Upper lobe of right lung (tissue), 1 donor: ENCODE measurements around the gene UNC13D. TPM values are rescaled to one million over a fixed set of nuclear protein-coding genes. Genes with fewer than 3 reads are reported as not detected.
"Not testable (repeated sequence)": the region's sequence is repeated elsewhere in the genome, so short reads cannot be mapped to it uniquely, and the experiment has no call there.

Experiments used
- ATAC-seq: fragments of 200-7000 bp; cut with Tn5 transposase; one replicate; pipeline ENCODE4 v1.9.1; 2020; ENCODE audit warnings: mild to moderate bottlenecking, moderate library complexity
- DNase-seq: peaks from one replicate; pipeline ENCODE4 v3.0.0-alpha.2; 2020
- H3K27ac ChIP-seq: fragments of 200-600 bp; one replicate; pipeline ENCODE4 v1.8.0; 2022
- H3K27me3 ChIP-seq: fragments of 200-600 bp; one replicate; pipeline ENCODE4 v1.8.0; 2022; ENCODE audit warnings: mild to moderate bottlenecking
- H3K36me3 ChIP-seq: fragments of 200-600 bp; one replicate; pipeline ENCODE4 v1.8.0; 2022
- H3K4me1 ChIP-seq: fragments of 200-600 bp; one replicate; pipeline ENCODE4 v1.8.0; 2022
- H3K4me3 ChIP-seq: fragments of 200-600 bp; one replicate; pipeline ENCODE4 v1.8.0; 2022; ENCODE audit warnings: mild to moderate bottlenecking
- H3K9me3 ChIP-seq: fragments of 200-600 bp; one replicate; pipeline ENCODE4 v1.8.0; 2022
- intact Hi-C: fragments of 100-400 bp; cut with DNase I; formaldehyde crosslinking; loops from one replicate; pipeline ENCODE4 v1.11.0; 2022
- total RNA-seq: library from RNA; stranded (reverse); fragmentation: NEBNext Ultra II Directional; extraction: Animal tissue kit (Norgen Biotek cat#: 25700); gene quantifications from one replicate; pipeline ENCODE4 v1.2.1, GENCODE V29; 2021
- TF ChIP-seq, protein P1 (sequence below): fragments of 200-600 bp; IDR thresholded peaks from one replicate; pipeline ENCODE4 v1.8.0; 2022; ENCODE audit warnings: antibody characterized with exemption
- donor health status: DM: no; HTN: yes; CAD: no; lungs with severe emphysema.

UNC13D gene
- total RNA-seq, 1 donor from 2014 or later = 145 TPM

- TF ChIP-seq, protein P1, sequence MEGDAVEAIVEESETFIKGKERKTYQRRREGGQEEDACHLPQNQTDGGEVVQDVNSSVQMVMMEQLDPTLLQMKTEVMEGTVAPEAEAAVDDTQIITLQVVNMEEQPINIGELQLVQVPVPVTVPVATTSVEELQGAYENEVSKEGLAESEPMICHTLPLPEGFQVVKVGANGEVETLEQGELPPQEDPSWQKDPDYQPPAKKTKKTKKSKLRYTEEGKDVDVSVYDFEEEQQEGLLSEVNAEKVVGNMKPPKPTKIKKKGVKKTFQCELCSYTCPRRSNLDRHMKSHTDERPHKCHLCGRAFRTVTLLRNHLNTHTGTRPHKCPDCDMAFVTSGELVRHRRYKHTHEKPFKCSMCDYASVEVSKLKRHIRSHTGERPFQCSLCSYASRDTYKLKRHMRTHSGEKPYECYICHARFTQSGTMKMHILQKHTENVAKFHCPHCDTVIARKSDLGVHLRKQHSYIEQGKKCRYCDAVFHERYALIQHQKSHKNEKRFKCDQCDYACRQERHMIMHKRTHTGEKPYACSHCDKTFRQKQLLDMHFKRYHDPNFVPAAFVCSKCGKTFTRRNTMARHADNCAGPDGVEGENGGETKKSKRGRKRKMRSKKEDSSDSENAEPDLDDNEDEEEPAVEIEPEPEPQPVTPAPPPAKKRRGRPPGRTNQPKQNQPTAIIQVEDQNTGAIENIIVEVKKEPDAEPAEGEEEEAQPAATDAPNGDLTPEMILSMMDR = no peak
- H3K4me3 ChIP-seq = peak overlapping the region; percentile 70
- intact Hi-C loops = no loop called here
- H3K4me1 ChIP-seq = peaks cover 51% of the 10 kb centered on the region
- no peaks in the 10 kb centered on the region for H3K27me3 ChIP-seq
- H3K9me3 ChIP-seq = no peaks in the 10 kb centered on the region
- peak; percentile 39 for ATAC-seq
- peak overlapping the region; percentile 91 for H3K27ac ChIP-seq
- peaks cover 22% of the 10 kb centered on the region for H3K36me3 ChIP-seq
- no peak for DNase-seq
These were observed 31.7 kb upstream of the UNC13D start for GRCh38 chr17:75875940-75876189.

GRCh38 chr17:75875182-75875939 lies 31.2 kb upstream of the UNC13D start:
- Histone ChIP-seq H3K4me3 (peak overlapping the region; percentile 70), H3K27me3 (no peaks in the 10 kb centered on the region), H3K9me3 (no peaks in the 10 kb centered on the region), H3K27ac (peak overlapping the region; percentile 91), H3K36me3 (peaks cover 22% of the 10 kb centered on the region), H3K4me1 (peaks cover 51% of the 10 kb centered on the region)
- TF ChIP-seq, protein P1 = no peak
- intact Hi-C loops = no loop called here
- ATAC-seq (no peak), DNase-seq (no peak)

GRCh38 chr17:75874323-75875181 lies 30.3 kb upstream of the UNC13D start:
- ATAC-seq (no peak), DNase-seq (no peak)
- peak overlapping the region; percentile 91 for H3K27ac ChIP-seq
- peaks cover 54% of the 10 kb centered on the region for H3K4me1 ChIP-seq
- no peaks in the 10 kb centered on the region for H3K27me3 ChIP-seq
- no peak overlapping the region for H3K4me3 ChIP-seq
- H3K9me3 ChIP-seq = no peaks in the 10 kb centered on the region
- peaks cover 22% of the 10 kb centered on the region for H3K36me3 ChIP-seq
- TF ChIP-seq, protein P1 = no peak
- intact Hi-C loops = no loop called here

DNA sequence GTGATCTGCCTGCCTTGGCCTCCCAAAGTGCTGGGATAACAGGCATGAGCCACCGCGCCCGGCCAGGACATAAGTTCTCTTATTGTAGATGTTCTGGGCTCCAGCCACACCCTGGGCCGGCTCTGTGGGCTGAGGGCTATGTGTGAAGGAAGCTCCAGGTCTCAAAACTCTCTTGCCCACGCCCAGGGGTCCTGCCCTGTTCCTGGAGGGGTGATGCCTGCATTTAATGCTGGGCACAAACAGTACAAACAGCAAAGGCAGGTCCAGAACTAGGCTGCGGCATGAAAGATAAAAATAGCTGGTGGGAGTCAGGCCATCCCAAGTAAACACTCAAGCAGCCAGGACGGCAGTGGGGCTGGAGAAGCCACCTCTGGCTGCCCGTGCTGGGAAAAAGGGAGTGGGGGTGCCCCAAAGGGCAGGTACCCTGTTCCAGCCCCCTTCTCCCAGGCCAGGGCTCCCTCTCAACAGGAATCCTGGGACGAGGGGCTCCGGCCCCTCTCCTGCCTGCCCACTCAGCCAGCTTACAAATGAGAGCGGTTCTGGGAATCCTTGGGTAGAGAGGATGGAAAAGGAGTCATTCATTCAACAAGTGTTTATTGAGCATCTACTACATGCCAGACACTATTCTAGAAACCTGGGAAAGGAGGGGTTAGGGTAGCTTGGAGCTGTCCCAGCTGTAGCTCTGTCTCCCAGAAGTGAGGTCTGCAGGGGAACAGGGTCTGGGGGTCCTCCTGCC lies 29.6 kb upstream of the UNC13D start:
- DNase-seq (no peak), ATAC-seq (no peak)
- TF ChIP-seq, protein P1 = no peak
- intact Hi-C loops = no loop called here
- no peaks in the 10 kb centered on the region for H3K27me3 ChIP-seq
- H3K9me3 ChIP-seq = no peaks in the 10 kb centered on the region
- no peak overlapping the region for H3K4me3 ChIP-seq
- peaks cover 57% of the 10 kb centered on the region for H3K4me1 ChIP-seq
- H3K36me3 ChIP-seq = peaks cover 22% of the 10 kb centered on the region
- H3K27ac ChIP-seq = peak overlapping the region; percentile 92

- intact Hi-C loops = no loop called here
- TF ChIP-seq, protein P1 = no peak
- Histone ChIP-seq H3K27ac (peak overlapping the region; percentile 92), H3K9me3 (no peaks in the 10 kb centered on the region), H3K4me3 (no peak overlapping the region), H3K27me3 (no peaks in the 10 kb centered on the region), H3K4me1 (peaks cover 57% of the 10 kb centered on the region), H3K36me3 (peaks cover 22% of the 10 kb centered on the region)
- ATAC-seq (peak; percentile 48), DNase-seq (peak; percentile 72)
These were observed 28.5 kb upstream of the UNC13D start for GRCh38 chr17:75872434-75873351.

GRCh38 chr17:75870228-75870627 lies 26.0 kb upstream of the UNC13D start:
- H3K4me1 ChIP-seq = peaks cover 39% of the 10 kb centered on the region
- intact Hi-C loops = not testable (repeated sequence)

More at GRCh38 chr17:75870228-75870627, 26.0 kb upstream of the UNC13D start:
- H3K36me3 ChIP-seq = peaks cover 15% of the 10 kb centered on the region
- not testable (repeated sequence) for H3K27me3 ChIP-seq, DNase-seq, H3K9me3 ChIP-seq, H3K4me3 ChIP-seq, ATAC-seq
- H3K27ac ChIP-seq = peak overlapping the region; percentile 87
